IPS-18a (cell line): ENCODE results near the gene PCLAF.

Experiments
- H3K27ac ChIP-seq: one replicate; pipeline ENCODE4 v1.5.1; 2013; ENCODE audit warnings: low read length
- H3K27me3 ChIP-seq: one replicate; pipeline ENCODE4 v1.6.1; 2013; ENCODE audit warnings: mild to moderate bottlenecking, low read length; ENCODE audit not compliant: control insufficient read depth, insufficient read depth
- H3K36me3 ChIP-seq: one replicate; pipeline ENCODE4 v1.6.1; 2013; ENCODE audit warnings: low read depth, low read length; ENCODE audit not compliant: control insufficient read depth
- H3K4me1 ChIP-seq: one replicate; pipeline ENCODE4 v1.6.1; 2013; ENCODE audit warnings: low read depth, low read length; ENCODE audit not compliant: control insufficient read depth
- H3K4me3 ChIP-seq: one replicate; pipeline ENCODE4 v1.5.1; 2013; ENCODE audit warnings: low read length
- H3K9ac ChIP-seq: one replicate; pipeline ENCODE4 v1.6.1; 2013; ENCODE audit warnings: mild to moderate bottlenecking, low read length, moderate library complexity
- H3K9me3 ChIP-seq: one replicate; pipeline ENCODE4 v1.6.1; 2013; ENCODE audit warnings: low read depth, low read length; ENCODE audit not compliant: control insufficient read depth

The PCLAF gene

DNA sequence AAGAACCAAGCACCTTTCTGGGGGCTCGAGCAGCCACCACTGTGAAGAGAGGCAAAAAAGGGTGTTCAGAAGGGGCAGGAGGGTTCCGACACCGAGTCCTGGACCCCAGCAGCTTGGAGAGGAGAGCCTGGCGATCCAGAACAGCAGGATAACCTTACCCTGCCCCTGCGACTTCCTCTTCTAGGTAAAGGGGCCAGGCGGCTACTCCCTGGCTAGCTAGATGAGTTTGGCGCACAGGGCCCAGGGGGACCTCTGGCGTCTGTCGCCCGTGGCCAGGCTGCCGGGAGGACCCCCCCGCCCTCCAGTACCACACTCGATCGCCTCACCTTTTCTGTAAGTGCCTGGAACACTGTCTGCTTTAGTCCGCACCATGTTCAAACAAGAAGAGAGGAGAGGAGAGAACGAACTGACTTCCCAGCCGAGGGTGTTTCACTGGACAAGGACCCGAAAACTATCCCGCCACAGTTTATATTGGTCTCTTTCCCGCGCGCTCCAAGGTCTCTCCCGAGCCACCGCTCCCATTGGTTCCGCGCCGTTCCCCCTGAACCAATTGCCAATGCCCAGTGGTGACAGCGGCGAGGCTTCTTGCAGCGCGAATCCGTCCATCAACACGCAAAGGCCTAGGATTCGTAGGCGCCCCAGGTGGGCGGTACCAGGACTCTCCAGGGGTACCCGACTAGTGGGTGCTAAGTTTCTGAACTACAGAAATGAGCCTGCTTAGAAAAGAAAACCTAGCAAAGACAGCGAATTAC lies at the start of gene PCLAF:
Gene PCLAF (minus strand): TSS at position 442 of the 752 bp plus-strand sequence. CDS start 70 bp downstream, at position 372.
- Histone ChIP-seq H3K27me3 (no peaks in the 10 kb centered on the region), H3K4me1 (peaks cover 8% of the 10 kb centered on the region), H3K27ac (peak within 1 kb of the TSS; percentile 6), H3K4me3 (peak within 1 kb of the TSS; percentile 80), H3K9ac (peak within 1 kb of the TSS; percentile 84), H3K36me3 (peaks cover 7% of the 10 kb centered on the region), H3K9me3 (no peaks in the 10 kb centered on the region)

DNA sequence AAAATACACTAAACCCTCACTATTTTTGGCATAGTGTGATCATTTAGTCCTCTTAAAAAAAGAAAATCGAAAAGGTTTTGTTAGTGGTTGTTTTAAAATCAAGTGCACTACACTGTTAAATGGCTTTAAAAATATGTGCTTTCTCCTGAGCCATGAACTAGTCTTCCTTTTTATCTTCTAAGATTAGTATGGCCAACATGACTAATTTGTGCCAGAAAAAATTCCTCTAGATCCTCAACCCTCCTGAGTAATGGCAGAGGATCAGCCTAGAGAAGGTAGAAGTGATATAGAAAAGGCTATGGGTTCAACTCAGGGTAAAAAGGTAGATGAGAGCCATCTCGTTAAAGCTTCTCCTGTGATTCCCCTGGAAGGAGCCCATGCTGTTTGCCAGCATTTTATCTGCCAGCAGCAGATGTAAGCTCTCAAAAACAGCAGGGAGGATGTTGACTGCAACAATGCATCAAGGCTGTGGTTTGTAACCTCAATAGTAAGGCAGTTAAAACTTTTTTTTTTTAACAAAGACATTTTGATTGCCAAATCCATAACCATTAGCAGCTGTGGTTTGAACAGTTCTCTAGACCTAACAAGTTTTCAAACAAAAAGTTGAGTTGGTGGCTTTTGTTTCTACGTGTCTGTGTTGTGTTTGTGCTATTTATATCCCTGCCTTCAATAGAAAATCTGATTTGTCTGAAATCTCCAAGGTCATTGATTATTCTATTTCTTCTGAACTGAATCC lies 48.9 kb upstream of the PCLAF start:
- no peaks in the 10 kb centered on the region for H3K9me3 ChIP-seq
- H3K36me3 ChIP-seq, result peaks cover 4% of the 10 kb centered on the region
- H3K4me3 ChIP-seq, result peak overlapping the region; percentile 4
- no peak overlapping the region for H3K27ac ChIP-seq
- peaks cover 19% of the 10 kb centered on the region for H3K4me1 ChIP-seq
- peak overlapping the region; percentile 2 for H3K9ac ChIP-seq
- H3K27me3 ChIP-seq, result no peaks in the 10 kb centered on the region

DNA sequence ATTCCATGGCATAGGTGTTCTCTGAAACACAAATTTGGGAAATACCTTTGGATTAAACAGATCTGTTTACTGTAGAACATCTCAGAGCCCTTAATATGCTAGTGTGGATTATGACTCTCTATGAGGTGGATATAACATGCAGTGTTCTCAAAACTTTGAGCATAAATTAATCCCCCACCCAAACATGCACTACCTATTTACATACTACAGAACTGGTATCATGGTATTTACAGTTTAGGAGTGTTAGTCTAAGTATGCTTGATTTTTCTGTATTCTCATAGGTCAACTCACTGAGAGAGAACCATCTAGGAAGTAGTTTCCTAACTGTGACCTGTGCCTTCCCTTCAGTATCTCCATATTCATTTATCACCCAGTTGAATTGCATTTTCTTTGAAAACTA lies 48.2 kb upstream of the PCLAF start:
- H3K4me1 ChIP-seq, result peaks cover 19% of the 10 kb centered on the region
- H3K36me3 ChIP-seq, result peaks cover 4% of the 10 kb centered on the region
- no peak overlapping the region for H3K27ac ChIP-seq
- H3K9me3 ChIP-seq, result no peaks in the 10 kb centered on the region
- no peaks in the 10 kb centered on the region for H3K27me3 ChIP-seq
- peak overlapping the region; percentile 4 for H3K4me3 ChIP-seq
- no peak overlapping the region for H3K9ac ChIP-seq

DNA sequence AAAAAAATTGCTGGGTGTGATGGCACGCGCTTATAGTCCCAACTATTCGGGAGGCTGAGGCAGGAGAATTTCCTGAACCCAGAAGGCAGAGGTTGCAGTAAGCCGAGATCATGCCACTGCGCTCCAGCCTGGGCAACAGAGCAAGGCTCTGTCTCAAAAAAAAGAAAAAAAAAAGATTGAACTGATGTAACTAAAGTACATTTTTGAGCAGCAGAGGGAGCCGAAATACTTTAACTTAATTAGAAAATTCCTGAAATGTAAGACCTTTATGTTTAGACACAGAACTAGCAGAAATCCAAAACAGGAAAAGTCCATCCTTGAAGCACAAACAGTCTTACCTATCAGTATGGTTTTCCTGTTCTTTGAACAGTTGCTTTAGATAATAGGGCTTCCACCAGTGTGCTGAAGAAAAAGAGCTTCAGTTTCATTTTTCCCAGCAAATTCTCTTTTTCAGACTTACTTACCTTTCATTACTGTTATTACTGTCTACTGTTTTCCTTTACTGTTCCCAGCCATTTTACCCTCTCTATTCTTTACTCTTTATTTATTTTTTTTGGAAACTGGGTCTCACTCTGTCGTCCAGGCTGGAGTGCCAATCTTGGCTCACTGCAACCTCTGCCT lies 45.7 kb upstream of the PCLAF start:
- peaks cover 17% of the 10 kb centered on the region for H3K36me3 ChIP-seq

GRCh38 chr15:64425221-64425620 lies 44.0 kb upstream of the PCLAF start:
- Histone ChIP-seq H3K27me3 (no peaks in the 10 kb centered on the region), H3K9ac (no peak overlapping the region), H3K9me3 (no peaks in the 10 kb centered on the region), H3K4me3 (no peak overlapping the region), H3K27ac (no peak overlapping the region), H3K36me3 (peaks cover 22% of the 10 kb centered on the region), H3K4me1 (peaks cover 9% of the 10 kb centered on the region)

More for the DNA sequence above, 45.7 kb upstream of the PCLAF start:
- Histone ChIP-seq H3K27ac (no peak overlapping the region), H3K27me3 (no peaks in the 10 kb centered on the region), H3K4me1 (peaks cover 19% of the 10 kb centered on the region), H3K9ac (no peak overlapping the region), H3K4me3 (no peak overlapping the region), H3K9me3 (no peaks in the 10 kb centered on the region)

- Histone ChIP-seq H3K9ac (no peak overlapping the region), H3K4me1 (no peaks in the 10 kb centered on the region), H3K9me3 (no peaks in the 10 kb centered on the region), H3K36me3 (peaks cover 22% of the 10 kb centered on the region), H3K4me3 (no peak overlapping the region), H3K27me3 (no peaks in the 10 kb centered on the region), H3K27ac (no peak overlapping the region)
These were observed 42.7 kb upstream of the PCLAF start for GRCh38 chr15:64423970-64424369.

GRCh38 chr15:64422697-64423096 lies 41.5 kb upstream of the PCLAF start:
- peaks cover 30% of the 10 kb centered on the region for H3K36me3 ChIP-seq
- H3K9me3 ChIP-seq, result no peaks in the 10 kb centered on the region
- no peaks in the 10 kb centered on the region for H3K27me3 ChIP-seq
- H3K4me1 ChIP-seq, result no peaks in the 10 kb centered on the region
- H3K27ac ChIP-seq, result no peak overlapping the region
- H3K9ac ChIP-seq, result no peak overlapping the region
- H3K4me3 ChIP-seq, result no peak overlapping the region

GRCh38 chr15:64412216-64412615 lies 31.0 kb upstream of the PCLAF start:
- H3K9me3 ChIP-seq, result no peaks in the 10 kb centered on the region
- no peaks in the 10 kb centered on the region for H3K4me1 ChIP-seq
- no peak overlapping the region for H3K4me3 ChIP-seq
- H3K27ac ChIP-seq, result no peak overlapping the region
- no peaks in the 10 kb centered on the region for H3K27me3 ChIP-seq
- no peak overlapping the region for H3K9ac ChIP-seq
- peaks cover 25% of the 10 kb centered on the region for H3K36me3 ChIP-seq

DNA sequence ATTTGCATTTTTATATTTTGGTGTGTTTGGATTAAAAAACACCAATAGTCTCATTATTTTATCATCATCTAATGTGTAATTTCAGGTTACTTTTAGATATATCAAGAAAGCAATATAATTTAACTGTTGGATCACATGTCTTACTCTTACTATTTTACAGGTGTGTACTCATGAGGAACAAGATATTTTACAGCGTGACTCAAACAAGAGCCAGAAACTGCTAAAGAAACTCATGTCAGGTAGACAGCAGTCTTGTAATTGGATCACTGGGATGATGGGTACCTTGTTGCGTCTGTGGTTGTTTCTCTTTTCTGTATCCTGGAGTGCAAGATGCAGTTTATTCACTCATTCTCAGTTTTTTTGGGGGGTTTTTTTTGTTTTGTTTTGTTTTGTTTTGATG lies 19.3 kb upstream of the PCLAF start:
- H3K9ac ChIP-seq, result no peak overlapping the region
- H3K9me3 ChIP-seq, result no peaks in the 10 kb centered on the region
- no peaks in the 10 kb centered on the region for H3K27me3 ChIP-seq
- no peak overlapping the region for H3K27ac ChIP-seq
- H3K4me3 ChIP-seq, result no peak overlapping the region
- H3K36me3 ChIP-seq, result peaks cover 42% of the 10 kb centered on the region
- H3K4me1 ChIP-seq, result no peaks in the 10 kb centered on the region

DNA sequence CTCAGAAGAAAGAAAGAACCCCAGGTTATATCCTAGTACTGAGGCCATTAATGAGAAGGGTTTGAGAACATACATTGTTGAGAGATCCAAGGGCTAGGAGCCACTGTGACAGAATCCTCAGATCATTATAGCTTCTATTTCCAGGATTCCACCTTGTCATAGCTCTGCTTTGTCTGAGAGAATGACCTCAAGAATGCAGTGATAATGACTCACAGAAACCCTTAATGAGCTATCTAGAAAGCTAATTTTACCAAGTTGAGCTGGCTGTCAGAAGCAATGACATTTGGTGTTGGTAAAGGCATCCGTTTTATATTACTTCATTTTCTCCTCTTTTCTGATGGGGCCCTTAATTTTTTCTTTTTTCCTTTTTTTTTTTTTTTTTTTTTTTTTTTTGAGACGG lies 17.3 kb upstream of the PCLAF start:
- Histone ChIP-seq H3K36me3 (peaks cover 40% of the 10 kb centered on the region), H3K9ac (no peak overlapping the region), H3K27ac (no peak overlapping the region), H3K4me1 (no peaks in the 10 kb centered on the region), H3K4me3 (no peak overlapping the region), H3K9me3 (no peaks in the 10 kb centered on the region), H3K27me3 (no peaks in the 10 kb centered on the region)

GRCh38 chr15:64396789-64397188 lies 15.5 kb upstream of the PCLAF start:
- H3K9ac ChIP-seq, result no peak overlapping the region
- H3K27ac ChIP-seq, result no peak overlapping the region
- H3K36me3 ChIP-seq, result peaks cover 35% of the 10 kb centered on the region
- no peak overlapping the region for H3K4me3 ChIP-seq
- no peaks in the 10 kb centered on the region for H3K27me3 ChIP-seq
- H3K4me1 ChIP-seq, result no peaks in the 10 kb centered on the region
- H3K9me3 ChIP-seq, result no peaks in the 10 kb centered on the region
